IMR-90 (cell line): ENCODE measurements around the gene FEN1. TPM values are rescaled to one million over a fixed set of nuclear protein-coding genes. Genes with fewer than 3 reads are reported as not detected.

Experiments
- ATAC-seq: fragments of 200-7000 bp; cut with Tn5 transposase; 2 replicates; pipeline ENCODE4 v1.9.1; 2020; ENCODE audit warnings: low read depth, mild to moderate bottlenecking, moderate library complexity
- BruUV-seq: library from RNA; stranded (reverse); fragments of 400-500 nt; replicated peaks from 2 replicates; lab custom pipeline; 2021; lab: Mats Ljungman, UMichigan
- CTCF ChIA-PET: fragments of 300-600 bp; formaldehyde crosslinking; extraction: SDS; loops from one replicate; lab custom pipeline; 2021; ENCODE audit warnings: antibody characterized with exemption; lab: Yijun Ruan, JAX
- POLR2A ChIA-PET: fragments of 300-600 bp; sonication (Branson Sonifier 250); formaldehyde crosslinking; loops from one replicate; lab custom pipeline; 2022; ENCODE audit warnings: antibody characterized with exemption; ENCODE audit not compliant: unreplicated experiment; lab: Charles Lee
- DNase-seq: peaks from one replicate; pipeline ENCODE4 v3.0.0; 2013
- H2AFZ ChIP-seq: replicated peaks from 2 replicates; pipeline ENCODE3; 2013; ENCODE audit warnings: low read length, mild to moderate bottlenecking; ENCODE audit not compliant: poor library complexity
- H2AK5ac ChIP-seq: 2 replicates; pipeline ENCODE4 v1.6.1; 2013; ENCODE audit warnings: low read depth, low read length, inconsistent platforms
- H2AK9ac ChIP-seq: replicated peaks from 2 replicates; pipeline ENCODE3; 2013; ENCODE audit warnings: mild to moderate bottlenecking, low read depth, low read length, moderate library complexity; ENCODE audit not compliant: poor library complexity
- H2BK120ac ChIP-seq: 2 replicates; pipeline ENCODE4 v1.6.1; 2013; ENCODE audit warnings: low read depth, low read length, inconsistent platforms
- H2BK15ac ChIP-seq: 3 replicates; pipeline ENCODE4 v1.6.1; 2013; ENCODE audit warnings: low read depth, low read length, inconsistent platforms
- H2BK20ac ChIP-seq: 2 replicates; pipeline ENCODE4 v1.6.1; 2013; ENCODE audit warnings: low read depth, mild to moderate bottlenecking, inconsistent platforms, low read length, moderate library complexity
- H2BK5ac ChIP-seq: 2 replicates; pipeline ENCODE4 v1.6.1; 2013; ENCODE audit warnings: mild to moderate bottlenecking, low read depth, low read length, inconsistent platforms; ENCODE audit not compliant: poor library complexity, severe bottlenecking
- H3K14ac ChIP-seq: replicated peaks from 2 replicates; pipeline ENCODE4 v1.6.1; 2013; ENCODE audit warnings: low read depth, low read length, inconsistent platforms
- H3K18ac ChIP-seq: 2 replicates; pipeline ENCODE4 v1.6.1; 2013; ENCODE audit warnings: low read depth, low read length, control low read depth
- H3K23ac ChIP-seq: 2 replicates; pipeline ENCODE4 v1.6.1; 2013; ENCODE audit warnings: low read depth, low read length, inconsistent platforms
- H3K27ac ChIP-seq: 2 replicates; pipeline ENCODE4 v1.5.1; 2013; ENCODE audit warnings: mild to moderate bottlenecking, control low read depth, low read length; ENCODE audit not compliant: insufficient read depth
- H3K27me3 ChIP-seq: 2 replicates; pipeline ENCODE4 v1.6.1; 2013; ENCODE audit warnings: low read length; ENCODE audit not compliant: control insufficient read depth, insufficient read depth
- H3K36me3 ChIP-seq: 2 replicates; pipeline ENCODE4 v1.6.1; 2013; ENCODE audit warnings: low read length, mixed read lengths; ENCODE audit not compliant: control insufficient read depth, insufficient read depth
- H3K4ac ChIP-seq: 2 replicates; pipeline ENCODE4 v1.6.1; 2013; ENCODE audit warnings: low read depth, low read length, inconsistent platforms
- H3K4me1 ChIP-seq: 2 replicates; pipeline ENCODE4 v1.6.1; 2013; ENCODE audit warnings: low read length, mixed read lengths; ENCODE audit not compliant: control insufficient read depth, insufficient read depth
- H3K4me2 ChIP-seq: 2 replicates; pipeline ENCODE4 v1.6.1; 2013; ENCODE audit warnings: low read depth, mild to moderate bottlenecking, control low read depth, low read length, moderate library complexity
- H3K4me3 ChIP-seq: 2 replicates; pipeline ENCODE4 v1.5.1; 2013; ENCODE audit warnings: low read depth, mild to moderate bottlenecking, control low read depth, low read length, moderate library complexity; ENCODE audit not compliant: insufficient read depth
- H3K56ac ChIP-seq: 2 replicates; pipeline ENCODE4 v1.6.1; 2013; ENCODE audit warnings: low read length, inconsistent platforms; ENCODE audit not compliant: insufficient read depth; ENCODE audit errors: extremely low read depth
- H3K79me1 ChIP-seq, 2 experiments: 2 replicates each; pipeline ENCODE4 v1.6.1; 2013; ENCODE audit warnings: low read length in 2 of 2, inconsistent platforms in 1 of 2, low read depth in 1 of 2
- H3K9ac ChIP-seq: 2 replicates; pipeline ENCODE4 v1.6.1; 2013; ENCODE audit warnings: low read depth, low read length, control low read depth
- H3K9me1 ChIP-seq: 2 replicates; pipeline ENCODE4 v1.6.1; 2013; ENCODE audit warnings: low read length, inconsistent platforms; ENCODE audit not compliant: insufficient read depth
- H3K9me3 ChIP-seq: 2 replicates; pipeline ENCODE4 v1.6.1; 2013; ENCODE audit warnings: low read length; ENCODE audit not compliant: control insufficient read depth, insufficient read depth
- H4K20me1 ChIP-seq: 2 replicates; pipeline ENCODE4 v1.6.1; 2013; ENCODE audit warnings: low read length, inconsistent platforms; ENCODE audit not compliant: insufficient read depth
- H4K5ac ChIP-seq: 2 replicates; pipeline ENCODE4 v1.6.1; 2013; ENCODE audit warnings: mild to moderate bottlenecking, low read depth, low read length, control low read depth
- H4K8ac ChIP-seq, 2 experiments: 2 replicates each; pipeline ENCODE4 v1.6.1; 2013; ENCODE audit warnings: low read depth in 2 of 2, low read length in 2 of 2, control low read depth in 1 of 2, inconsistent platforms in 1 of 2
- H4K91ac ChIP-seq: 2 replicates; pipeline ENCODE4 v1.6.1; 2013; ENCODE audit warnings: low read depth, low read length, inconsistent platforms; ENCODE audit not compliant: insufficient read depth
- BHLHE40 ChIP-seq: fragments of 150-350 bp; IDR thresholded peaks from 2 replicates; pipeline ENCODE4 v1.6.1; 2016; ENCODE audit warnings: mild to moderate bottlenecking, low read depth, low read length
- CEBPB ChIP-seq: IDR thresholded peaks from 2 replicates; pipeline ENCODE4 v1.6.1; 2012; ENCODE audit warnings: low read depth, low read length, improper control_type of control experiment
- CHD1 ChIP-seq: IDR thresholded peaks from 2 replicates; pipeline ENCODE4 v1.6.1; 2012; ENCODE audit warnings: low read depth, low read length, improper control_type of control experiment
- FOS ChIP-seq: fragments of 150-350 bp; IDR thresholded peaks from 2 replicates; pipeline ENCODE4 v1.6.1; 2016; ENCODE audit warnings: low read depth, low read length
- MAFK ChIP-seq: IDR thresholded peaks from 2 replicates; pipeline ENCODE4 v1.6.1; 2012; ENCODE audit warnings: low read depth, low read length, improper control_type of control experiment
- MAZ ChIP-seq: IDR thresholded peaks from 2 replicates; pipeline ENCODE4 v1.6.1; 2012; ENCODE audit warnings: low read depth, mild to moderate bottlenecking, low read length, improper control_type of control experiment, moderate library complexity, borderline replicate concordance
- MXI1 ChIP-seq: IDR thresholded peaks from 2 replicates; pipeline ENCODE4 v1.6.1; 2012; ENCODE audit warnings: low read depth, mild to moderate bottlenecking, low read length, moderate library complexity, borderline replicate concordance
- NFE2L2 ChIP-seq: fragments of 150-350 bp; IDR thresholded peaks from 2 replicates; pipeline ENCODE4 v1.6.1; 2016; ENCODE audit warnings: low read depth, mild to moderate bottlenecking, low read length
- POLR2A ChIP-seq: IDR thresholded peaks from 2 replicates; pipeline ENCODE4 v1.6.1; 2012; ENCODE audit warnings: mild to moderate bottlenecking, low read depth, low read length
- RAD21 ChIP-seq: IDR thresholded peaks from 2 replicates; pipeline ENCODE4 v1.6.1; 2012; ENCODE audit warnings: low read length, improper control_type of control experiment
- RCOR1 ChIP-seq: IDR thresholded peaks from 2 replicates; pipeline ENCODE4 v1.6.1; 2012; ENCODE audit warnings: mild to moderate bottlenecking, low read length, improper control_type of control experiment; ENCODE audit not compliant: insufficient replicate concordance
- RFX5 ChIP-seq: IDR thresholded peaks from 2 replicates; pipeline ENCODE4 v1.8.0; 2012; ENCODE audit warnings: low read depth, mild to moderate bottlenecking, low read length, moderate library complexity
- SMC3 ChIP-seq: fragments of 150-350 bp; IDR thresholded peaks from 2 replicates; pipeline ENCODE4 v1.6.1; 2016; ENCODE audit warnings: low read depth, mild to moderate bottlenecking, antibody characterized with exemption, low read length, moderate library complexity
- WGBS, 2 experiments: methylation state at CpG; one replicate each; pipeline versions ENCODE4 v1.1.5 to v1.1.7; 2013; ENCODE audit warnings: missing lambda C conversion rate in 2 of 2; ENCODE audit not compliant: insufficient read length in 1 of 2; ENCODE audit errors: extremely low coverage in 2 of 2; 5-methylcytosine and 5-hydroxymethylcytosine counted together
- dilution Hi-C: fragments of 300-500 bp; cut with HindIII; formaldehyde crosslinking; loops from one replicate; pipeline ENCODE4 v1.14.3; 2018; ENCODE audit warnings: low sequenced_read_pairs; ENCODE audit not compliant: unreplicated experiment
- in situ Hi-C: fragments of 300-500 bp; cut with MboI; formaldehyde crosslinking; loops from 3 replicates; pipeline ENCODE4 v1.14.3; 2019; ENCODE audit warnings: low sequenced_read_pairs, inconsistent platforms, mixed read lengths
- intact Hi-C: fragments of 100-400 bp; cut with micrococcal nuclease; formaldehyde crosslinking; loops from 2 replicates; pipeline ENCODE4 v1.10.0; 2022
- polyA plus RNA-seq, 3 experiments: library from polyadenylated mRNA; depleted of rRNA; stranded (reverse); fragments of >200 nt; gene quantifications; 2 replicates each; pipeline ENCODE4 v1.2.3, GENCODE V29; 2012; ENCODE audit warnings: low replicate concordance in 1 of 3
- total RNA-seq: library from RNA; depleted of rRNA; stranded (reverse); fragments of >200 nt; gene quantifications from 2 replicates; pipeline ENCODE4 v1.2.3, GENCODE V29; 2012
- TF ChIP-seq, protein P1 (sequence below): fragments of 150-350 bp; IDR thresholded peaks from 2 replicates; pipeline ENCODE4 v1.6.1; 2017; ENCODE audit warnings: mild to moderate bottlenecking, antibody characterized with exemption, low read length, low read depth
- TF ChIP-seq, protein P2 (sequence below): fragments of 150-350 bp; IDR thresholded peaks from 2 replicates; pipeline ENCODE4 v1.6.1; 2016; ENCODE audit warnings: low read depth, mild to moderate bottlenecking, low read length, moderate library complexity, borderline replicate concordance

Gene FEN1
- total and polyA plus RNA-seq, 2 of the 4 experiments (the other 2 are of a cell fraction) = 23.0 to 41.9 TPM

DNA sequence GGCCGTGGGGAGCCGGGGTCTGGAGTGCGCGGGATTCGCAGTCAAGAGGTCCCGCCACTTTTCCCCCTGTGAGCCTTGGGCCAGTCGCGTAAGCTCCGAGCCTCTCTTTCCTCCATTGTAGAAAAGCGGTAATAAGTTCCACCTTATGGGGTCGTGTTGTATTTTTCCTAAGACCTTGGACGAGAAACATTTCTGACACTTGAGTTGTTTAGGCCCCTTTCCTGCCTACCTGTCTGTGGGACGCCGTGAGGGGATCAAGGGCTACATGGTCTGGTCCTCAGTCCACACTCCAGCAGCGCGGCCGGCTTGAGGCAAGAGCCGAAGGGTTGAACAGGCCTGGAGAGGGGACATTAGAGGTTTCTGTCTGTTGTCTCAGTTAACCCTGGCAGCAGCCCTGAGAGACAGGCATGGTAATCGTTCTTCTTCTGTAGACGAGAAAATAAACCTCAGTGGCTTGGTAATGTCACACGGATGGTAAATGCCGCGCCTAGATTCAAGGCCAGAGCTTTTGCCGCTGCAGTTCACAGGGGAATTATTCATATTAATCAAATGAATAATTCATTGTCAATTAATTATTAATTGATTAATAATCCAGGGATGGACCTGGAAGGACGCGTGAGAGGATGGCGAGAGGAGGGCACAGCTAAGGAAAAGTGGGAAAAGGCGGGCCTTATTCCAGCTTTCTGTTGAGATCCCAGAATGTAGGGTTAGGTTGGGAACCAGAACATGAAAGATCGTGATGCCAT, 545 bp downstream of the FEN1 start:
- no peak overlapping the region for H2BK5ac ChIP-seq
- H3K36me3 ChIP-seq = peaks cover 28% of the 10 kb centered on the region
- dilution Hi-C loops = no loop called here
- H3K4me3 ChIP-seq = peak overlapping the region; percentile 74
- H3K23ac ChIP-seq = peak overlapping the region; percentile 55
- H4K20me1 ChIP-seq = peaks cover 3% of the 10 kb centered on the region
- BruUV-seq = no TSS peak
- no peaks in the 10 kb centered on the region for H3K9me3 ChIP-seq
- no peaks in the 10 kb centered on the region for H3K9me1 ChIP-seq
- no peaks in the 10 kb centered on the region for H3K27me3 ChIP-seq
- peak overlapping the region; percentile 98 for H3K4me2 ChIP-seq
- no peak overlapping the region for H2BK15ac ChIP-seq
- H2AK9ac ChIP-seq = peak overlapping the region; percentile 99
- peak overlapping the region; percentile 42; the same call in 1 of the 2 replicates for H4K5ac ChIP-seq
- in situ Hi-C loops = loop anchor here (10.0 kb wide), 1 partner anchor 312 kb away; no protein-coding TSS in a partner anchor
- peak overlapping the region; percentile 98 for H3K27ac ChIP-seq
- intact Hi-C loops = no loop called here
- peak overlapping the region; percentile 70 to 90; a peak in 3 of 4 replicates for H4K8ac ChIP-seq
- H3K56ac ChIP-seq = peak overlapping the region; percentile 75
- ChIA-PET POLR2A (interaction anchor here (0.5 to 0.6 kb wide), 2 partner anchors 28 to 168 kb away, joined by 3 read pairs; no protein-coding TSS in a partner anchor), CTCF (no interaction called here)
- H3K79me1 ChIP-seq = peaks cover 32 to 66% of the 10 kb centered on the region in 2 experiments
- ATAC-seq = peak; percentile 15
- H2BK20ac ChIP-seq = no peak overlapping the region
- no peak overlapping the region for H2BK120ac ChIP-seq
- H3K14ac ChIP-seq = peak overlapping the region; percentile 46
- H3K9ac ChIP-seq = peak overlapping the region; percentile 99
- WGBS, 2 experiments = 0% methylated on average over 3 of the region's 29 CpGs; no CpG with 5 or more reads in 1 of the 2 experiments
- peaks cover 3% of the 10 kb centered on the region for H3K4me1 ChIP-seq
- peak overlapping the region; percentile 75 for H4K91ac ChIP-seq
- no peak overlapping the region for H3K18ac ChIP-seq
- H3K4ac ChIP-seq = peak overlapping the region; percentile 72
- DNase-seq = no peak
- H2AFZ ChIP-seq = peak overlapping the region; percentile 100
- H2AK5ac ChIP-seq = peak overlapping the region; percentile 85
- TF ChIP-seq CHD1 = no peak
- TF ChIP-seq BHLHE40 = no peak
- TF ChIP-seq MAFK = no peak
- TF ChIP-seq MAZ = no peak
- TF ChIP-seq RAD21 = no peak
- no peak for TF ChIP-seq NFE2L2
- TF ChIP-seq, protein P1, sequence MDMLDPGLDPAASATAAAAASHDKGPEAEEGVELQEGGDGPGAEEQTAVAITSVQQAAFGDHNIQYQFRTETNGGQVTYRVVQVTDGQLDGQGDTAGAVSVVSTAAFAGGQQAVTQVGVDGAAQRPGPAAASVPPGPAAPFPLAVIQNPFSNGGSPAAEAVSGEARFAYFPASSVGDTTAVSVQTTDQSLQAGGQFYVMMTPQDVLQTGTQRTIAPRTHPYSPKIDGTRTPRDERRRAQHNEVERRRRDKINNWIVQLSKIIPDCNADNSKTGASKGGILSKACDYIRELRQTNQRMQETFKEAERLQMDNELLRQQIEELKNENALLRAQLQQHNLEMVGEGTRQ = no peak
- TF ChIP-seq, protein P2, sequence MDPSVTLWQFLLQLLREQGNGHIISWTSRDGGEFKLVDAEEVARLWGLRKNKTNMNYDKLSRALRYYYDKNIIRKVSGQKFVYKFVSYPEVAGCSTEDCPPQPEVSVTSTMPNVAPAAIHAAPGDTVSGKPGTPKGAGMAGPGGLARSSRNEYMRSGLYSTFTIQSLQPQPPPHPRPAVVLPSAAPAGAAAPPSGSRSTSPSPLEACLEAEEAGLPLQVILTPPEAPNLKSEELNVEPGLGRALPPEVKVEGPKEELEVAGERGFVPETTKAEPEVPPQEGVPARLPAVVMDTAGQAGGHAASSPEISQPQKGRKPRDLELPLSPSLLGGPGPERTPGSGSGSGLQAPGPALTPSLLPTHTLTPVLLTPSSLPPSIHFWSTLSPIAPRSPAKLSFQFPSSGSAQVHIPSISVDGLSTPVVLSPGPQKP = no peak
- no peak for TF ChIP-seq RCOR1
- TF ChIP-seq SMC3 = no peak
- no peak for TF ChIP-seq POLR2A
- TF ChIP-seq FOS = no peak
- TF ChIP-seq RFX5 = no peak
- TF ChIP-seq CEBPB = no peak
- no peak for TF ChIP-seq MXI1
